CMK (cell line): Measurements from ENCODE around the gene TRIM34.
"Not testable (repeated sequence)": the region's sequence is repeated elsewhere in the genome, so short reads cannot be mapped to it uniquely, and the experiment has no call there.

Experiments
- DNase-seq: peaks from one replicate; pipeline ENCODE4 v3.0.0-alpha.2; 2010; ENCODE audit warnings: low read depth

Gene TRIM34

GRCh38 chr11:5624489-5625279 lies at the start of gene TRIM34:
TRIM34 (plus strand) TSS chr11:5625001; CDS start chr11:5632332, 7,331 bp downstream.
- DNase-seq, result no peak

GRCh38 chr11:5575152-5575551 lies 49.6 kb upstream of the TRIM34 start:
- DNase-seq, result no peak

- no peak for DNase-seq
Measured at GRCh38 chr11:5577101-5577500, 47.7 kb upstream of the TRIM34 start.

GRCh38 chr11:5580577-5580976 lies 44.2 kb upstream of the TRIM34 start, which contains the start of gene OR52B6:
OR52B6 (plus strand) TSS chr11:5580877; CDS start chr11:5580877, 0 bp downstream.
- DNase-seq, result no peak

GRCh38 chr11:5581014-5581413 lies 43.8 kb upstream of the TRIM34 start:
- DNase-seq, result peak; percentile 87

GRCh38 chr11:5584458-5584857 lies 40.3 kb upstream of the TRIM34 start:
- not testable (repeated sequence) for DNase-seq

GRCh38 chr11:5589906-5590305 lies 34.9 kb upstream of the TRIM34 start:
- not testable (repeated sequence) for DNase-seq

- DNase-seq, result no peak
Measured at GRCh38 chr11:5591613-5592012, 33.2 kb upstream of the TRIM34 start.

- DNase-seq, result no peak
Measured at GRCh38 chr11:5592615-5593014, 32.2 kb upstream of the TRIM34 start.

GRCh38 chr11:5593146-5593545 lies 31.7 kb upstream of the TRIM34 start:
- DNase-seq, result no peak

- DNase-seq, result peak; percentile 78
Measured at GRCh38 chr11:5596607-5597201, 28.1 kb upstream of the TRIM34 start, which contains the start of gene TRIM6. TRIM6 (plus strand) TSS chr11:5596637; CDS start chr11:5596898, 261 bp downstream.

GRCh38 chr11:5597953-5598352 lies 26.8 kb upstream of the TRIM34 start:
- DNase-seq, result no peak

- DNase-seq, result peak; percentile 62
Measured at GRCh38 chr11:5600374-5600851, 24.4 kb upstream of the TRIM34 start.

GRCh38 chr11:5602791-5603190 lies 22.0 kb upstream of the TRIM34 start:
- not testable (repeated sequence) for DNase-seq

- DNase-seq, result no peak
Measured at GRCh38 chr11:5603326-5603725, 21.5 kb upstream of the TRIM34 start.

GRCh38 chr11:5604896-5605295 lies 19.9 kb upstream of the TRIM34 start:
- DNase-seq, result no peak

- no peak for DNase-seq
Measured at GRCh38 chr11:5605849-5606248, 19.0 kb upstream of the TRIM34 start.

GRCh38 chr11:5608808-5609207 lies 16.0 kb upstream of the TRIM34 start:
- no peak for DNase-seq

- no peak for DNase-seq
Measured at GRCh38 chr11:5610446-5610845, 14.4 kb upstream of the TRIM34 start.

GRCh38 chr11:5611627-5612026 lies 13.2 kb upstream of the TRIM34 start:
- DNase-seq, result no peak

GRCh38 chr11:5618807-5619206 lies 6.0 kb upstream of the TRIM34 start:
- no peak for DNase-seq

- no peak for DNase-seq
Measured at GRCh38 chr11:5620651-5621521, 3.9 kb upstream of the TRIM34 start.
